Measurements from ENCODE around the gene SERPINB1. TPM values are rescaled to one million over a fixed set of nuclear protein-coding genes. Genes with fewer than 3 reads are reported as not detected.

The SERPINB1 gene
- polyA plus RNA-seq, 1 of the 3 experiments (the other 2 are of a cell fraction), result 9.4 TPM

- ChIA-PET CTCF (interaction anchor here (1.0 to 1.5 kb wide), 2 partner anchors 13 to 73 kb away, joined by 3 to 5 read pairs; no protein-coding TSS in a partner anchor), POLR2A (no interaction called here)
- over 99% methylated on average over 4 of the region's 4 CpGs for WGBS (ENCODE audit: low lambda C conversion rate)
- Histone ChIP-seq H2AFZ (ENCODE audit: low read depth) (no peak overlapping the region), H3K9ac (no peak overlapping the region), H3K4me2 (no peak overlapping the region), H3K79me2 (ENCODE audit: insufficient read depth) (no peaks in the 10 kb centered on the region), H3F3A (replicated peaks; ENCODE audit: insufficient read depth) (peaks cover 4% of the 10 kb centered on the region), H3K27me3 (ENCODE audit: insufficient read depth) (no peaks in the 10 kb centered on the region), H3K9me3 (no peaks in the 10 kb centered on the region), H4K20me1 (ENCODE audit: insufficient read depth) (no peaks in the 10 kb centered on the region), H3K4me1 (ENCODE audit: control insufficient read depth in 1 of 2, insufficient read depth in 2 of 2, low read depth in 1 of 2, low read length in 1 of 2) (peaks cover 18 to 22% of the 10 kb centered on the region in 2 experiments; a peak in 2 of 4 replicates), H3K9me2 (no peaks in the 10 kb centered on the region), H3K27ac (ENCODE audit: low read depth in 2 of 2, low read length in 1 of 2) (peak overlapping the region in 1 of 2 experiments; percentile 91; a peak in 2 of 4 replicates), H3K36me3 (replicated peaks in 1 of 2; ENCODE audit: control insufficient read depth in 1 of 2, insufficient read depth in 2 of 2, low read length in 1 of 2) (no peaks in the 10 kb centered on the region), H3K4me3 (ENCODE audit: low read depth in 2 of 2, low read length in 1 of 2) (no peak overlapping the region)
- TF ChIP-seq IRF3 (IDR thresholded peaks at IDR 0.05; ENCODE audit: low read depth, low read length) (no peak), SIN3A (IDR thresholded peaks at IDR 0.05; ENCODE audit: borderline replicate concordance, low read depth, low read length) (no peak), REST (IDR thresholded peaks at IDR 0.05; ENCODE audit: low read depth, low read length) (no peak), TCF12 (IDR thresholded peaks at IDR 0.05) (no peak), PBX3 (IDR thresholded peaks at IDR 0.05) (no peak), NFIC (IDR thresholded peaks at IDR 0.05; ENCODE audit: borderline replicate concordance) (no peak), FOSL2 (IDR thresholded peaks at IDR 0.05; ENCODE audit: borderline replicate concordance, low read depth) (no peak), CTCF (IDR thresholded peaks at IDR 0.05) (no peak), USF2 (IDR thresholded peaks at IDR 0.05; ENCODE audit: borderline replicate concordance, low read depth, low read length) (no peak), ZBTB33 (IDR thresholded peaks at IDR 0.05; ENCODE audit: borderline replicate concordance, low read depth) (no peak), SMC3 (IDR thresholded peaks at IDR 0.05; ENCODE audit: low read depth, low read length) (no peak), RXRA (IDR thresholded peaks at IDR 0.05; ENCODE audit: borderline replicate concordance, low read depth) (no peak), ELF1 (IDR thresholded peaks at IDR 0.05) (no peak), JUND (IDR thresholded peaks at IDR 0.05) (no peak), FOXM1 (IDR thresholded peaks at IDR 0.05; ENCODE audit: low read depth) (no peak)
- DNase-seq, result no peak
Observed at GRCh38 chr6:2859185-2859700, 17.6 kb upstream of the SERPINB1 start.
